Fibroblast of peridontal ligament (primary cell): ENCODE results near the gene HOXB3.
A peak's percentile ranks its signal among the peaks of the same experiment; 100 is the strongest.

Source experiments
- DNase-seq: peaks from one replicate; pipeline ENCODE4 v3.0.0-alpha.2; 2010; ENCODE audit errors: extremely low read depth

Gene HOXB3

GRCh38 chr17:48625495-48626244 is 35.6 kb upstream of the HOXB3 start:
- no peak for DNase-seq

GRCh38 chr17:48624544-48625494 is 34.8 kb upstream of the HOXB3 start:
- DNase-seq, result no peak

GRCh38 chr17:48624118-48624517 is 34.1 kb upstream of the HOXB3 start:
- no peak for DNase-seq

- DNase-seq, result no peak
Observed at GRCh38 chr17:48623583-48623982, 33.5 kb upstream of the HOXB3 start.

- DNase-seq, result no peak
Observed at GRCh38 chr17:48622857-48623256, 32.8 kb upstream of the HOXB3 start.

GRCh38 chr17:48621410-48622392 is 31.7 kb upstream of the HOXB3 start:
- no peak for DNase-seq

GRCh38 chr17:48620461-48621139 is 30.6 kb upstream of the HOXB3 start:
- DNase-seq, result no peak

GRCh38 chr17:48619826-48620449 is 29.9 kb upstream of the HOXB3 start:
- no peak for DNase-seq

- peak; percentile 75 for DNase-seq
Observed at GRCh38 chr17:48618256-48618896, 28.3 kb upstream of the HOXB3 start.

- no peak for DNase-seq
Observed at GRCh38 chr17:48617471-48618255, 27.6 kb upstream of the HOXB3 start.

- DNase-seq, result no peak
Observed at GRCh38 chr17:48616717-48617470, 26.9 kb upstream of the HOXB3 start.

- no peak for DNase-seq
Observed at GRCh38 chr17:48615963-48616716, 26.1 kb upstream of the HOXB3 start.

GRCh38 chr17:48615047-48615962 is 25.3 kb upstream of the HOXB3 start, which contains the start of gene HOXB8:
Gene HOXB8, minus strand, starts transcription at chr17:48615292. Its CDS starts 588 bp downstream, at chr17:48614704.
- no peak for DNase-seq

- DNase-seq, result no peak
Observed at GRCh38 chr17:48613862-48614694, 24.0 kb upstream of the HOXB3 start.

GRCh38 chr17:48612854-48613691 is 23.0 kb upstream of the HOXB3 start:
- DNase-seq, result no peak
